Stomach (tissue), 9 donors: ENCODE data around the gene IRF1. TPM values are rescaled to one million over a fixed set of nuclear protein-coding genes. Genes with fewer than 3 reads are reported as not detected.
A peak's percentile ranks its signal among the peaks of the same experiment; 100 is the strongest.

Experiments used
- DNase-seq, 2 donors: peaks; one replicate each; pipeline versions ENCODE4 v3.0.0 to v3.0.0-alpha.2; 2013 to 2019
- H3K27ac ChIP-seq, 5 donors: fragments of 200-600 bp in 4 of 5; sonication (generic) in 4 of 5; one replicate each; pipeline ENCODE4 v1.5.1; 2013 to 2019; ENCODE audit warnings: mild to moderate bottlenecking in 1 of 5, moderate library complexity in 1 of 5
- H3K27me3 ChIP-seq, 3 donors: fragments of 200-600 bp; sonication (generic); one replicate each; pipeline ENCODE4 v1.5.1; 2017 to 2019; ENCODE audit warnings: mixed run types in 1 of 3
- H3K36me3 ChIP-seq, 4 donors: fragments of 200-600 bp; sonication (generic); 1 replicate in 3 of 4; 2 replicates in 1 of 4; pipeline ENCODE4 v1.5.1; 2016 to 2019
- H3K4me1 ChIP-seq, 4 donors: fragments of 200-600 bp; sonication (generic); one replicate each; pipeline ENCODE4 v1.5.1; 2016 to 2019
- H3K4me3 ChIP-seq, 4 donors: fragments of 200-600 bp; sonication (generic) in 3 of 4; one replicate each; pipeline ENCODE4 v1.5.1; 2016 to 2019; ENCODE audit warnings: mild to moderate bottlenecking in 1 of 4
- H3K9me3 ChIP-seq, 4 donors: fragments of 200-600 bp; sonication (generic); one replicate each; pipeline ENCODE4 v1.5.1; 2016 to 2019
- EP300 ChIP-seq: sonication (generic); formaldehyde crosslinking; IDR thresholded peaks from one replicate; pipeline ENCODE4 v1.6.1; 2017; ENCODE audit warnings: antibody characterized with exemption
- POLR2A ChIP-seq, 4 donors: fragments of 450-650 bp; IDR thresholded peaks; one replicate each; pipeline ENCODE4 v1.6.1; 2016; ENCODE audit warnings: antibody characterized with exemption in 4 of 4, control low read depth in 2 of 4, mild to moderate bottlenecking in 1 of 4, moderate library complexity in 1 of 4
- POLR2AphosphoS5 ChIP-seq, 3 donors: sonication (generic); formaldehyde crosslinking; IDR thresholded peaks; one replicate each; pipeline ENCODE4 v1.6.1; 2016; ENCODE audit warnings: antibody characterized with exemption in 3 of 3
- WGBS, 5 donors: extraction: QIAGEN DNeasy Blood & Tissue Kit in 3 of 5; methylation state at CpG; one replicate each; pipeline versions ENCODE4 v1.1.5 to v1.1.7; 2013 to 2018; 5-methylcytosine and 5-hydroxymethylcytosine counted together
- intact Hi-C: fragments of 100-400 bp; cut with DNase I; formaldehyde crosslinking; loops from one replicate; pipeline ENCODE4 v1.15.1; 2023; ENCODE audit warnings: low total_unique reads
- polyA plus RNA-seq, 3 donors: library from polyadenylated mRNA; stranded (reverse); fragments of 200-250 nt; gene quantifications; one replicate each; pipeline ENCODE4 v1.2.3, GENCODE V29; 2013
- total RNA-seq, 5 donors: library from RNA; depleted of rRNA; stranded (reverse); fragments of >200 nt; gene quantifications; one replicate each; pipeline versions ENCODE4 v1.1.0 to v1.2.3, GENCODE V29; 2014 to 2016
- TF ChIP-seq, protein P1 (sequence below), 7 experiments: fragments of 450-650 bp in 4 of 7; fragments of 200-600 bp in 3 of 7; sonication (generic) in 3 of 7; IDR thresholded peaks; one replicate each; pipeline ENCODE4 v1.5.1; 2016 to 2019; ENCODE audit warnings: antibody characterized with exemption in 7 of 7, control low read depth in 2 of 7, mild to moderate bottlenecking in 1 of 7
- donor health status: healthy with polysubstance abuse.
- donor health status: Bipolar disorder and iron deficiency.
- donor health status: healthy.

The IRF1 gene
- total and polyA plus RNA-seq, 8 donors = 17.1 to 256 (median 64.7) TPM

DNA sequence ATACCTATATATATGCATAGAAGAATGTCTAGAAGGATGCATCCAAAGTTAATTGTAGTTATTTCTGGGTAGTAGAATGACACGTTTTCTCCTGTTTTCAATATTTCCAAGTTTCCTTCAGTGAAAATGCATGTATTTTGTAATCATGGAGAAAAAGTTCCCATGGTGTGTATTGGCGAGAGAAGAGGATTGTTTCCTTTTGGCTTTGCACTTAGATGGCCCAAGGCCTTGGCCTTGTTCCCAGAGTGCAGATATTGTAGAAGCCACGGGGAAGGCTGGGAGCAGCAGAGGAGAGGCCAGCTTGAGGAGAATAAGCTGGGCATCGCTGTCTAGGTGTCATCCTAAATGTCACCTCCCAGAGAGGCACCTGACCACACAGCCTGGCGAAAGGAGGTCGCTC lies 44.0 kb downstream of the IRF1 start:
- Histone ChIP-seq H3K4me3 (no peak overlapping the region), H3K4me1 (peaks cover 26 to 78% (median 49%) of the 10 kb centered on the region in 4 donors), H3K27ac (peak overlapping the region in 4 of 5 donors; percentile 34 to 68 (median 64)), H3K9me3 (no peaks in the 10 kb centered on the region), H3K27me3 (no peaks in the 10 kb centered on the region), H3K36me3 (peaks cover 0 to 23% (median 12%) of the 10 kb centered on the region in 4 donors)
- intact Hi-C loops = no loop called here
- 30 to 44% (median 40%) methylated on average over 6 of the region's 6 CpGs for WGBS, 5 donors
- DNase-seq = peak; percentile 77 to 79
- TF ChIP-seq POLR2AphosphoS5 (IDR thresholded peaks at IDR 0.05) = peak; percentile 30 to 38 (median 37)
- TF ChIP-seq EP300 = no peak
- TF ChIP-seq, protein P1, sequence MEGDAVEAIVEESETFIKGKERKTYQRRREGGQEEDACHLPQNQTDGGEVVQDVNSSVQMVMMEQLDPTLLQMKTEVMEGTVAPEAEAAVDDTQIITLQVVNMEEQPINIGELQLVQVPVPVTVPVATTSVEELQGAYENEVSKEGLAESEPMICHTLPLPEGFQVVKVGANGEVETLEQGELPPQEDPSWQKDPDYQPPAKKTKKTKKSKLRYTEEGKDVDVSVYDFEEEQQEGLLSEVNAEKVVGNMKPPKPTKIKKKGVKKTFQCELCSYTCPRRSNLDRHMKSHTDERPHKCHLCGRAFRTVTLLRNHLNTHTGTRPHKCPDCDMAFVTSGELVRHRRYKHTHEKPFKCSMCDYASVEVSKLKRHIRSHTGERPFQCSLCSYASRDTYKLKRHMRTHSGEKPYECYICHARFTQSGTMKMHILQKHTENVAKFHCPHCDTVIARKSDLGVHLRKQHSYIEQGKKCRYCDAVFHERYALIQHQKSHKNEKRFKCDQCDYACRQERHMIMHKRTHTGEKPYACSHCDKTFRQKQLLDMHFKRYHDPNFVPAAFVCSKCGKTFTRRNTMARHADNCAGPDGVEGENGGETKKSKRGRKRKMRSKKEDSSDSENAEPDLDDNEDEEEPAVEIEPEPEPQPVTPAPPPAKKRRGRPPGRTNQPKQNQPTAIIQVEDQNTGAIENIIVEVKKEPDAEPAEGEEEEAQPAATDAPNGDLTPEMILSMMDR (IDR thresholded peaks at IDR 0.05) = no peak
- no peak for TF ChIP-seq POLR2A (IDR thresholded peaks at IDR 0.05)

DNA sequence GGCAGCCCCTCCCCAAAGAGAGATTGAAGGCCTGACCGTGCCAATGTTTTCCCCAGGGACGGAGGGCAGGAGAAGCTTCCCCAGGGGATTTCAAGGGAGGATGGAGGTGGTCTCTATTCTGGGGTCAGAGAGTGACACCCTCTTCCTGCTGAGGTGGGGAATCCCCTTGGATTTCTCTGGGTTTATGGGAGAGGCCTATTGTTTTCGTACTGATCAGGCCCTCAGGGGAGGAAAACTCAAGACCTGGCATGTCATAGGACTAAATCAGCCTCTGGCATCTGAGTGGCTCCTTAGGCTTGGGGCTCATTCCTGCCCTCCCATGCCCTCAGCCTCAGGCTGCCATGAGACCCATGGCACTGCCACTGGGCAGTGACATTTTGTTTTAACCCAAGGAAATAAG lies 44.6 kb downstream of the IRF1 start:
- 51 to 89% (median 66%) methylated on average over 2 to 3 of the region's 3 CpGs for WGBS, 5 donors
- Histone ChIP-seq H3K36me3 (peaks cover 0 to 16% (median 10%) of the 10 kb centered on the region in 4 donors), H3K4me3 (no peak overlapping the region), H3K4me1 (peaks cover 26 to 78% (median 48%) of the 10 kb centered on the region in 4 donors), H3K27ac (peak overlapping the region in 4 of 5 donors; percentile 9 to 68 (median 64)), H3K27me3 (no peaks in the 10 kb centered on the region), H3K9me3 (no peaks in the 10 kb centered on the region)
- DNase-seq = no peak
- TF ChIP-seq, protein P1 (IDR thresholded peaks at IDR 0.05) = no peak
- no peak for TF ChIP-seq POLR2A (IDR thresholded peaks at IDR 0.05)
- no peak for TF ChIP-seq POLR2AphosphoS5 (IDR thresholded peaks at IDR 0.05)
- no peak for TF ChIP-seq EP300
- intact Hi-C loops = no loop called here

- H3K36me3 ChIP-seq = peaks cover 0 to 13% (median 10%) of the 10 kb centered on the region in 4 donors
- TF ChIP-seq EP300 (no peak), POLR2AphosphoS5 (IDR thresholded peaks at IDR 0.05) (no peak), POLR2A (IDR thresholded peaks at IDR 0.05) (no peak)
- TF ChIP-seq, protein P1 (IDR thresholded peaks at IDR 0.05) = no peak
- H3K27ac ChIP-seq = peak overlapping the region in 3 of 5 donors; percentile 63 to 68 (median 66)
- intact Hi-C loops = no loop called here
- H3K4me3 ChIP-seq = no peak overlapping the region
- DNase-seq = no peak
- peaks cover 23 to 78% (median 45%) of the 10 kb centered on the region in 4 donors for H3K4me1 ChIP-seq
- H3K9me3 ChIP-seq = no peaks in the 10 kb centered on the region
- 81 to 90% (median 90%) methylated on average over 4 of the region's 4 CpGs for WGBS, 5 donors
- no peaks in the 10 kb centered on the region for H3K27me3 ChIP-seq
These were observed 45.0 kb downstream of the IRF1 start for GRCh38 chr5:132445640-132445923.

- H3K27me3 ChIP-seq = no peaks in the 10 kb centered on the region
- peaks cover 21 to 79% (median 46%) of the 10 kb centered on the region in 4 donors for H3K4me1 ChIP-seq
- no peaks in the 10 kb centered on the region for H3K9me3 ChIP-seq
- intact Hi-C loops = no loop called here
- H3K27ac ChIP-seq = peak overlapping the region in 3 of 5 donors; percentile 63 to 68 (median 66)
- TF ChIP-seq POLR2AphosphoS5 (IDR thresholded peaks at IDR 0.05) (no peak), EP300 (no peak), POLR2A (IDR thresholded peaks at IDR 0.05) (no peak)
- TF ChIP-seq, protein P1 (IDR thresholded peaks at IDR 0.05) = no peak
- WGBS, 5 donors = 64 to 82% (median 67%) methylated on average over 5 of the region's 5 CpGs
- no peak overlapping the region for H3K4me3 ChIP-seq
- DNase-seq = no peak
- H3K36me3 ChIP-seq = peaks cover 0 to 13% (median 7%) of the 10 kb centered on the region in 4 donors
These were observed 45.5 kb downstream of the IRF1 start for GRCh38 chr5:132444841-132445639.
